SU-DHL-6 (cell line): ENCODE data around the gene KCNC4.

Source experiments
- CTCF ChIP-seq: fragments of 200-600 bp; sonication (generic); IDR thresholded peaks from one replicate; pipeline ENCODE4 v1.5.1; 2017; ENCODE audit warnings: antibody characterized with exemption, mild to moderate bottlenecking, low read length, moderate library complexity; ENCODE audit not compliant: insufficient read depth, poor library complexity, severe bottlenecking
- EZH2phosphoT487 ChIP-seq: fragments of 200-600 bp; sonication (generic), shearing (Covaris generic); conservative IDR thresholded peaks from 2 replicates; pipeline ENCODE4 v1.6.1; 2018; ENCODE audit warnings: mild to moderate bottlenecking, antibody characterized with exemption, low read length, moderate library complexity, mixed read lengths

- TF ChIP-seq CTCF: no peak
- TF ChIP-seq EZH2phosphoT487: no peak
Observed at GRCh38 chr1:110183642-110184167, 26.4 kb upstream of the KCNC4 start.
